GM18870 (cell line): ENCODE data around the gene WDFY1.
"Not testable (repeated sequence)": the region's sequence is repeated elsewhere in the genome, so short reads cannot be mapped to it uniquely, and the experiment has no call there.

Source experiments
- ATAC-seq: cut with Tn5 transposase; IDR thresholded peaks from one replicate; pipeline ENCODE4 v1.9.1; 2021; ENCODE audit warnings: moderate library complexity; ENCODE audit not compliant: unreplicated experiment

Gene WDFY1

GRCh38 chr2:223900531-223900930 is 44.6 kb downstream of the WDFY1 start:
- no peak for ATAC-seq

DNA sequence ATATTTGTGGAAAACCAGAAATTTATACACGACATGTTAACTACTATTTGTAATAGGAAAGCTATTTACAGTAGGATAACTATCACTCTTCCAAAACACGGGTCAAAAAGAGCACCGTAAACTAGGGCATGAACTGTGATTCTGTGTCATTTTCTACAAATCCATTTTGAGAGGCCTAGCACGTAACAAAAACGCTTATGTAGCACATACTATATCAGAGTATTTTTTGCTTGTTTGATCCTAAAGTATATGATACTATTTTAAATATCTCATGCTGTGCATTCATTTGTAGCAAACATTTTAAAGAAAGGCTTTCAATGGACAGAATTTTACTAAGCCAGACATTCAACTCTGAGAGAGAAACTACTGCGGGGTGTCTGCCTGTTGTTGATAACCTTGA is 45.1 kb downstream of the WDFY1 start:
- no peak for ATAC-seq

DNA sequence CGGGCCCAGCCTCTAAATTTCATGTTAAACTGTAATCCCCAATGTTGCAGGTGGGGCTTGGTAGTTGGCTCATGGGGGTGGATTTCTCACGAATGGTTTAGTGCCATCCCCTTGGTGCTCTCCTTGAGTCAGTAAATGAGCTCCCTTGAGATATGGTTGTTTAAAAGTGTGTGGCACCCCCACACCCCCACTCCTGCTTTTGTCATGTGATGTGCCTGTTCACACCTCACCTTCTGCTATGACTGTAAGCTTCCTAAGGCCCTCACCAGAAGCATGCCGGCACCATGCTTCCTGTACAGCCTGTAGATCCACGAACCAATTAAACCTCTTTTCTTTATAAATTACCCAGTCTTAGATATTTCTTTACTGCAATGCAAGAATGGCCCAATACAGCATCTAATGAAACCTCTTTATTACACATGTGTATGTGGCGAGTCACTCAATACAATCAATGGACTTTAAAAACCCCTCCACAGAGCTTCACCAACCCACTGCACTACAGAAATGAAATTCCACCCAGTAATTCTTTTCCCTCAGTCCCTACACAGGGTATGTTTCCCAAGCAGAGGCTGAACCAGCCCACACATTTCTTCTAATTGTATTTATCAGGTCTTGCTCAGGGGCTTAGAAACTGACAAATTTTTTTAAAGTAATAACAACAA is 47.3 kb downstream of the WDFY1 start:
- ATAC-seq, result no peak

GRCh38 chr2:223896833-223897311 is 48.3 kb downstream of the WDFY1 start:
- ATAC-seq, result peak; percentile 67

- ATAC-seq, result no peak
Measured at GRCh38 chr2:223894968-223895367, 50.2 kb downstream of the WDFY1 start.

DNA sequence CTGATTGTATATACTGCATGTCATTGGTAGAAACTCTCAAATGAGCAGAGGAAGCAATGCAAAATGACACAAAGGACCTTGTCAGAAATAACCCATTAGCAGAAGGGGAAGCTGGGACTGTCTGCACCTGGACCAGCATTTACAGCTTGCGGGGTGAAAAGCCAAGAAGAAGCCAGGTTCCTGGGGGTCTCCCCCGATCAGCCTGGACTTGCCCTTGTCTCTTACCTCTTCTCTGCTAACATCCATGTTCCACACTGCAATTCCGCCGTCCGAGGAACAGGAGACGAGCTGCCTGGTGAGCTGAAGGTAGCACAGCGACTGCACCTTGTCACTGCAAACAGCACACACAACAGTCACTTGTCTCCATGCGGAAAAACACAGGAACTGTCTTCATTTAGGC is 51.1 kb downstream of the WDFY1 start:
- no peak for ATAC-seq

GRCh38 chr2:223890721-223891120 is 54.4 kb downstream of the WDFY1 start:
- no peak for ATAC-seq

- no peak for ATAC-seq
Measured at GRCh38 chr2:223889229-223889628, 55.9 kb downstream of the WDFY1 start.

DNA sequence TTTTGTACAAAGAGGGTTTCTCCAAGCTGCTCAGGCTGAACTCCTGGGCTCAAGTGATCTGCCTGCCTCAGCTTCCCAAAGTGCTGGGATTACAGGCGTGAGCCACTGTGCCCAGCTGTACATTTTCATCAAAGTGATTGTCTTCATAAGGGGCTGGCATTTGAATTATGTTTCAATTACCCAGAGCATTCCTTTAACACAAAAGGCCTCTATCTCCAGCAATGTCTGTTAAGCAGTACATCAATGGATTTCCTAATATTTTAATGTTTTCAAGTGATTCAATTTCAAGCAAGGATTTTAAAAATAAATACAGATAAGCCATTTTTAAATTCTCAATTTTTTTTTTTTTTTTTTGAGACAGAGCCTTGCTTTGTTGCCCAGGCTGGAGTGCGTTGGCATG is 56.9 kb downstream of the WDFY1 start:
- ATAC-seq, result no peak

GRCh38 chr2:223887127-223887526 is 58.0 kb downstream of the WDFY1 start:
- ATAC-seq, result no peak

- ATAC-seq, result no peak
Measured at GRCh38 chr2:223886726-223887125, 58.4 kb downstream of the WDFY1 start.

GRCh38 chr2:223884399-223884798 is 60.7 kb downstream of the WDFY1 start:
- peak; percentile 88 for ATAC-seq

DNA sequence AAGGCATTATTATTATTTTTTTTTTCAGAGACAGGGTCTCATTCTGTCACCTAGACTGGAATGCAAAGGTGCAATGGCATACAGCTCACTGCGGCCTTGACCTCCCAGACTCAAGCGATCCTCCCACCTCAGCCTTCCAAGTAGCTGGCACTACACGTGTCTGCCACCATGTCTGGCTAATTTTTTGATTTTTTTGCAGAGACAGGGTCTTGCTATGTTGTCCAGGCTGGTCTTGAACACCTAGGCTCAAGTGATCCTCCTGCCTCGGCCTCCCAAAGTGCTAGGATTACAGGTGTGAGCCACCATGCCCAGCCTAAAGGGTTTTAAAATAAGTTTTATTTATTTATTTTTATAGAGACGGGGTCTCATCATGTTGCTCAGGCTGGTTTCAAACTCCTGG is 62.4 kb downstream of the WDFY1 start:
- ATAC-seq, result no peak

- no peak for ATAC-seq
Measured at GRCh38 chr2:223880796-223881195, 64.3 kb downstream of the WDFY1 start.

- ATAC-seq, result peak; percentile 83
Measured at GRCh38 chr2:223877721-223878410, 67.3 kb downstream of the WDFY1 start.

DNA sequence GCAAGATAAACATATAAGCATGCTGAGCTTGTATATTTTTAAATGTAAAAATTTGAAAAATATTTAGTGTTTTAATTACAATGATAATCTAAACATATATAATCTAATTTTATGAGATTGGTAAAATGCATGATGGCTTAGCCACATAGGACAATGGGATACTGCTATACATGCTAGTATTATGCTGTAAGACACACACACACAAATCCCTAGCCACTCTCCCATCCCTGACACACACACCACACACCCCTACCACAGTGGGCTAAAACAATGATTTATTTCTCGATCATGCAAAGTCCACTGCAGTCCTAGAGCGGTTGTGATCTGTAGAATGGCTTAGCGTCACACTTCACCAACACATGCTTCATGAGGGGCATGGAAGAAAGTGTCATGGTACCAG is 71.5 kb downstream of the WDFY1 start:
- no peak for ATAC-seq

GRCh38 chr2:223872772-223873171 is 72.4 kb downstream of the WDFY1 start:
- ATAC-seq, result not testable (repeated sequence)

GRCh38 chr2:223871661-223872060 is 73.5 kb downstream of the WDFY1 start:
- not testable (repeated sequence) for ATAC-seq

DNA sequence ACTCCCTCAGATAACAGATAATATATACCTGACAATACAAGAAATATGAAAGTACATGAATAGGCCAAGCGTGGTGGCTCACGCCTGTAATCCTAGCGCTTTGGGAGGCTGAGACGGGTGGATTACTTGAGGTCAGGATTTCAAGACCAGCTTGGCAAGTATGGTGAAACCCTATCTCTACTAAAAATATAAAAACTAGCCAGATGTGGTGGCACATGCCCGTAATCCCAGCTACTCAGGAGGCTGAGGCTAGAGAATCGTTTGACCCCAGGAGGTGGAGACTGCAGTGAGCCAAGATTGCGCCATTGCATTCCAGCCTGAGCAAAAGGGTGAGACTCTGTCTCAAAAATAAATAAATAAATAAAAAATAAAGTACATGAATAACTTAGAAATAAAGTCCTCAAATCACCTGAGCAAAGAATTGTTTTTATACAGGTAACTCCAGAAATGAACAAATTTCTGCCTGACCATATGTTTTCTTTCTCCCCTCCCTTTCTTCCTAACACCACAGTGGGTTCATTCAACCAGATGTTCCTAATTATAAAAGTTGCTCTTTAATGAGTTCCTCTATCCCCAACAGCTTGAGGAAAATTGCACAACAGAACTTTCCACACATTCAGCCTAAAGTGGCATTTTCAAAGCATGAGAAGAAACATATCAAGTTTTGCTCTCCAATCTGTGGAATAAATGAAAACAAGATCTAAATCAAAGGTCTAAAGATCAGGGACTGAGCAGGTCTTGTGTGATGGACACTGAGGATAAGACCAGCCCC is 74.1 kb downstream of the WDFY1 start:
- no peak for ATAC-seq

- ATAC-seq, result peak; percentile 62
Measured at GRCh38 chr2:223868005-223868404, 77.1 kb downstream of the WDFY1 start.

GRCh38 chr2:223865907-223866508 is 79.1 kb downstream of the WDFY1 start:
- ATAC-seq, result no peak
